ENCODE data around the gene CCDC43. TPM values are rescaled to one million over a fixed set of nuclear protein-coding genes. Genes with fewer than 3 reads are reported as not detected.
"Not testable (repeated sequence)": the region's sequence is repeated elsewhere in the genome, so short reads cannot be mapped to it uniquely, and the experiment has no call there.

The CCDC43 gene
- total RNA-seq, 1 donor from 2014 or later, result 42.2 TPM

GRCh38 chr17:44666006-44666405 is 23.6 kb downstream of the CCDC43 start:
- DNase-seq, result no peak

GRCh38 chr17:44664867-44665266 is 24.7 kb downstream of the CCDC43 start:
- DNase-seq, result no peak

GRCh38 chr17:44663095-44663494 is 26.5 kb downstream of the CCDC43 start:
- DNase-seq, result no peak

DNA sequence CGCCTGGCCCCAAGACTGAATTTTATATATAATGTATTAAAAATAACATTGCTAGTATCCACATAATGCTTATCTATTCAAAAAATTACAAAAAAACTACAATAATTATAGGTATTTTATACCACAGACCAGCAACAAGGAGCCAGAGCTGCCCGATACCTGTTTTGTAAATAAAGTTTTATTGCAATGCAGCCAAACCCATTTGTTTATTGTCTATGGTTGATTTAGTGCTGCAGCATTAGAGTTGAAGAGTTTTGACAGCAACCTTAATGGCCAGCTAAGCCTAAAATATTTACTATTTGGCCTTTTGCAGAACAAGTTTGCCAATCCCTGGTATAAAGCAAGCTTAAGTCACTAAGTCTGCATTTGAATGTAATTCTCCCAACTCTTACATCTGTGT is 27.7 kb downstream of the CCDC43 start:
- no peak for DNase-seq

DNA sequence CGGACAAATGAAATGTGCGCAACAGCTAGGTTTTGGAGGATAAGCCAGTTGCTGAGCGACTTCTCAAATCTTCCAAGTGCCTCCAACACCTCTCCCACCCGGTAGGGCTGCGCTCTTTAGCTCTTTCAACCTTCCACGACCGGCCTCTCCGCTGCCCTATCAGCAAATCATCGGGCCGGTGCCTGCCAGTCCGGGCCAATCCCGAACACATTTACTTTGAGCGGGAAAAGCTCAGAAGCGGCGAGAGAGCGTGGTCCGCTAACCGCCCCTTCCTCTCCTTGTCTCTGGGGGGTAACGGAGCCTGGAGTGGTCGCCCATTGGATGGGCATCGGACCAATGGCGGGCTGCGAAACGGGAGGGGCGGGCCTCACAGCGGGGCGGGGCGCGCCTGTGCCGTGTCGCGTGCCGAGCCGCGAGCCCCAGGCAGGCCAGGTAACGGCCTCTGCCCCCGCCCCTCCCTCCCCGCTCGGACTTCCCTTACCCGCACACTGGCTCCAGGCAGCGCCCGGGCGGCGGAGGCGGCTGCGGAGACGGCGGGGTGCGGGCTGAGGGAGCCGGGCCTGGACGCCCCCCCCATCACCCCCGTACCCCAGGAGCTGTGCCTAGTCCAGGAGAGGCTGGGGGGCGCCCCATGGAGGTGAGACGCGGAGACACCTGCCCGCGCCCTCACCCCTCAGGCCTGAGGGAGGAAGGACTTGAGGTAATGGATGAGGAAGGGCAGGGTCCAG is 33.4 kb downstream of the CCDC43 start, which contains the start of gene MEIOC:
TSS of gene MEIOC (plus strand) at position 486 of the 728 bp plus-strand sequence. CDS start at position 632, 146 bp downstream.
- DNase-seq, result peak; percentile 29

DNA sequence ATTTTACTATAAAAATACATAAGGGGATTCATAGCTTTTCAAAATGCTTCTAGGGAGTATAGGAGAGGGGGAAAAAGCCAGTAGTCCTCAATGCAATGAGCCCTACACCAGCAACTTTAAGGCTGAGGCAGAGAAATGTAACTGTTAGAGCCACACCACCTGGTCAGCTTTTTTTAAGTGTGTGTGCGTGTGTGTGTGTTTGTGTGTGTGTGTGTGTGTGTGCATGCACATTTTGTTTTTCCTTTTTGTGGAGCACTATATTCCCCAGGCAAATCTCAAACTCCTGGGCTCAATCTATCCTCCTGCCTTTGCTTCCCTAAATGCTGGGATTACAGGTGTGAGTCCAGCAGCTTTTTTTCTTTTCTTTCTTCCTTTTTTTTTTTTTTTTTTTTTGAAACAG is 35.6 kb downstream of the CCDC43 start:
- DNase-seq, result no peak

- DNase-seq, result no peak
These were observed 36.2 kb downstream of the CCDC43 start for GRCh38 chr17:44653384-44653783.

DNA sequence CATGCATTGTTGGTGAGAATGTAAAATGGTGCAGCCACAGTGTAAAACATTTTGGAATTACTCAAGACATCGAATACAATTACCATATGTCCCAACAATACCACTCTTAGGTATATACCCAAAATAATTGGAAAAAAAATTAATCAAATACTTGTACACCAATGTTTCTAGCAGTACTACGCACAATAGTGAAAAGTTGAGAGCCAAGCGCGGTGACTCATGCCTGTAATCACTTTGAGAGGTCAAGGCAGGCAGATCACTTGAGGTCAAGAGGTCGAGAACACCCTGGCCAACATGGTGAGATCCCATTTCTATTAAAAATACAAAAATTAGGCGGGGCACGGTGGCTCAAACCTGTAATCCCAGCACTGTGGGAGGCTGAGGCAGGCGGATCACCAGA is 36.8 kb downstream of the CCDC43 start:
- DNase-seq, result no peak

DNA sequence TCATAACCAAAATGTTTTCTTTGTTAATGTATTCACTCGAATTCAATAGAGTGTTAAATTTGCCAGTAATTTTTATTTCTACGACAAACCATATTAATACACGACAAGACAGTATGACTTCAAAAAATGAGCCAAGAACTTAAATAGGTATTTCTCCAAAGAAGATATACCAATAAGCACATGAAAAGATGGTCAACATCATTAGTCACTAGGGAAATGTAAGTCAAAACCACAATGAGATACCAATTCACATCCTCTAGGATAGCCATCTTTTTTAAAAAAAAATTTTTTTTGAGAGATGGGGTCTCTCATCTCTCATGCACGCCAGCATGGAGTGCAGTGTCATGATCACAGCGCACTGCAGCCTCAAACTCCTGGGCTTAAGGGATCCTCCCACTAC is 38.3 kb downstream of the CCDC43 start:
- no peak for DNase-seq

- DNase-seq, result no peak
These were observed 40.6 kb downstream of the CCDC43 start for GRCh38 chr17:44648963-44649362.

GRCh38 chr17:44647736-44648135 is 41.8 kb downstream of the CCDC43 start:
- no peak for DNase-seq

GRCh38 chr17:44646280-44646679 is 43.3 kb downstream of the CCDC43 start:
- no peak for DNase-seq

DNA sequence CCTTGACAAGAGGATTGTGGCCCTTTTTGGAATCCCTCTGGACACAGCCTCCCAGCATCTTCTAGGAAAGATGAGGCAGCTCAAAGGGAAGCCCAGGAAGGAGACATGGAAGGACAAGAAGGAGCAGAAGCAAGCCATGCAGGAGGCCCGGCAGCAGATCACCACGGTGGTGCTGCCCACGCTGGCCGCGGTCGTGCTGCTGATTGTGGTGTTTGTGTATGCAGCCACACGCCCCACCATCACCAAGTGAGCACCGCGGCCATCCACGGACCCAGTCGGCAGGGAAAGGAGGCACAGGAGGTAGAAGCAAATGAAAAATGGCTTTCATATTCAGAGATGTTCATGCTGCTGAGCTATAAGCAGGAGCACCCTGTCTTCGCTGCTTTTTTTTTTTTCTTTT is 44.2 kb downstream of the CCDC43 start:
- no peak for DNase-seq

DNA sequence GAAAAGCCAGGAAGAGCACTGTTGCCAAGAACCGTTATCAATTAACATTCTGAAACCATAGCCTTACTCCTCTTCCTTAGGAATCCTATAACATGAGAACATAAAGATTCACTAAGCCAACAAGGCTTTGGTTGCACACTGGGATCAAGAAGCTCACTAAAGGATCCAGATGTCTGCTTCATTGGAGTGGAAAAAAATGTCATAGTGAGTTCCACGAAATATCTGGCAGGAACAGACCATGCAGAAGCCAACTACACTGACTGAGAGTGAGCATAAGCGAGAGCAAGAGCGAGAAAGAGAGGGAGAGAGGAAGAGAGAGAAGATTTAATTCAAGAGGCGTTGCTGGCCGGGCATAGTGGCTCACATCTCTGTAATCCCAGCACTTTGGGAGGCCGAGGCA is 46.7 kb downstream of the CCDC43 start:
- peak; percentile 88 for DNase-seq

- DNase-seq, result no peak
These were observed 52.5 kb downstream of the CCDC43 start for GRCh38 chr17:44637066-44637465.

GRCh38 chr17:44636562-44636961 is 53.0 kb downstream of the CCDC43 start:
- DNase-seq, result peak; percentile 59

DNA sequence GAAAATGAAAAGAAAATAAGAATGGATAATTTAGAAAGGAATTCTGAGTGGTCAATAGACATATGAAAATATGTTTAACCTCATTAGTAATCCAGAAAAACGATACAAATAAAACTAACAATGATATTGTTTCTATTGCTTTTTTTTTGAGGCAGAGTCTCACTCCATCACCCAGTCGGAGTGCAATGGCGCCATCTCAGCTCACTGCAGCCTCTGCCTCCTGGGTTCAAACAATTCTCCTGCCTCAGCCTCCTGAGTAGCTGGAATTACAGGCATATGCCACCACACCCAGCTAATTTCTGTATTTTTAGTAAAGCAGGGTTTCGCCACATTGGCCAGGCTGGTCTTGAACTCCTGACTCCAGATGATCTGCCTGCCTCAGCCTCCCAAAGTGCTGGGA is 55.2 kb downstream of the CCDC43 start:
- not testable (repeated sequence) for DNase-seq

DNA sequence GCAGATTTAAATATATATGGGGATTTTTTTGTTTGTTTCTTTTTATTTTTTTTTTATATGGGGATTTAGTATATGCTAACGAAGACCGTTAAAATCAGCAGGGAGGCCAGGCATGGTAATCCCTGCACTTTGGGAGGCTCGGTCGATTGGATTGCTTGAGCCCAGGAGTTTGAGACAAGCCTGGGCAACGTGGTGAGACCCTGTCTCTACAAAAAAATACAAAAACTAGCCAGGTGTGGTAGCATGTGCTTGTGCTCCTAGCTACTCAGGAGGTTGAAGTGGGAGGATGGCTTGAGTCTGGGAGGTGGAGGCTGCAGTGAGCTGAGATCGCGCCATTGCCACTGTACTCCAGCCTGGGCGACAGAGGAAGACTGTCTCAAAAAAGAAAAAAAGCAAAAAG is 55.6 kb downstream of the CCDC43 start:
- DNase-seq, result no peak

- DNase-seq, result no peak
These were observed 58.9 kb downstream of the CCDC43 start for GRCh38 chr17:44630703-44631102.

DNA sequence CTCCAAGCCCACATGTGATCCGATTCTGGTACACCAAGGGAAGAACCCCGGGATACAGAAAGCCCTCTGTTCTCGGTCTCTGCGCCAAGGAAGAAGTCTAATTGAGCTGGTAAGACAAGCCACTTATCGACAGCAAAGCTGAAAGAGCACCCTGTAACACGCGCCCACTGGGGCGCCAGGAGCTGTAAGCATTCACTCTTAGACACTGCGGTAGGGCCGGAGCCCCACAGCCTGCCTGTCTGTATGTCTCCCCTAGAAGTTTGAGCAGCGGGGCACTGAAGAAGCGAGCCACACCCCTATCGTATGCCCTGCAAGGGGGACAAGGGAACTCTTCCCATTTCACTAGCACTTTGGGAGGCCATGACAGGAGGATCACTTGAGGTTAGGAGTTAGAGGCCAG is 60.3 kb downstream of the CCDC43 start:
- no peak for DNase-seq

DNA sequence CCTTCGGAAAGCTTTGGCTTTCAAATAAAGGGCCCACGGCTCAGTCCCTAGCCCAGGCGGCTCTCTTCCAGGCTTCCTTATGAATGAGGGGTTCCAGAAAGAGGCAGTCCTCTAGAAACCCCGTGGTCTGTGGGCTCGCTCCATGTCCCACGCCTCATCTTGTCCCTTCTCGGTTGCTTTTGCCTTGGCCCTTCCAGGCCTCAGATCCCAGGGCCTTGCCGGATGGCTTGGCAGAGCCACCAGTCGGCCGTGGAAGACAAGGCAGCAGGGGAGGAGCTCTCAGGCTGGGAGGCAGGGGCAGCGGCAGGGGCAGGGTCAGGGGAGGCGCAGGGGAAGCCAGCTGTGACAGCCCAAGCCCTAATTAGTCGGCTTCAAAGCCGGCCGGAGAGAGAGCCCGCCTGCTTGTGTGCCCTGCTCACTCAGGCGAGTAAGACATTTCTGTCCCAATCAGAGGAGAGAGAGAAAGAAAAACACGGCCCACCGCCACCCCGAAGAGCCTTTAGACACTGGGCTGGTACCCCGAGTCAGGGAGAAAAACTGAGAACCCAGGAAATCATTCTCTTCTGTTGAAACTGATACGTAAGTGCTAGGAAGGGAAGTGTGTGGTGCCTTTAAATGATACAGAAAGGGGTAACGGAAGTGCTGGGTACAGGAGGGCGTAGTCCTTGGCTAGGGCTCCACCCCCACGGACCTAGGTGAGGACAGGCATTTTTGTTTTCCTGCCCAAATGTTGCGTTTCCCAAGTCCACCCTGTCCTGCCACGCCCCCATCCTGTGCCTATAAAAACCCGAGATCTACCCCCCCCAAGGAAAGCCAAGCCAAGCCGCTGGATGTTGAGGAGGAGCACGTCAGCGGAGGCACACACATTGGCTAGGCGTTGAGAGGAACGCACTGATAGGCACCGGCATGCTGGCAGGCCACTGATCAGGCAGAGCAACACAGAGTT is 61.1 kb downstream of the CCDC43 start:
- peak; percentile 86 for DNase-seq

DNA sequence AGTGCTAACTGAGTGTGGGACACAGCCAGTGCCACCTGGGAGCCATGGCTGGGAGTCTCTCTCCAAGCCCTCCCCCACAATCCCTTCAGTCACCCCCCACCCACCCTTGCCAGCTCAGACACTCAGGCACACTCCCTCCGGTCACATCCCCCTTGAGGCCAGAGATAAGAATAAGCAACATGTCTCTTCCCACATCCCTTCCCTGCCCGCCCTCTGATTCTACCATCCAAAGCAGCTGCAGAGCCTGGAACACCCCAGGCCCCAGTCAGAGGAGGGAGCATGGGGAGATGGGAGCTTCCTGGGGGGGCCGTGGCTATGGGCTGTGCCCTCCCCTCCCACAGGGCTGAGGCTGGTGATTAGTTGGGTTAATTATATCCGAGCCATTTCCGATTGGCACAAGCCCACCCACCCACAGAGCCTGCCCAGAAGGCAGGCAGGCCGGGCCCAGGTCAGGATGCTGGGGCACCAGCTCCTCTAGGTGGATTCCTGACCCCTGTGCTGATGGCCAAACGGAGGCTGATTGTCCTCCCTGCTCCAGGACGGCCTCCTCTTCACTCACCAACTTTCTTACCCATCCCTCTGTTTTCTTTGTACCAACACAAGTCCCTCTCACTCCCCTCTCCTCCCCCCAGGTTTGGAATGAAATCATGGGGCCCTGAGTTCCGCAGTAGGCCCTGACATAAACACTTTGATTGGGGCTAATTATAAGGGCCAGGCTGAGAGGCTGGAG is 61.9 kb downstream of the CCDC43 start:
- DNase-seq, result no peak
